IMR-90 (cell line): Measurements from ENCODE around the gene APOA4. TPM values are rescaled to one million over a fixed set of nuclear protein-coding genes. Genes with fewer than 3 reads are reported as not detected.

Experiments
- ATAC-seq: fragments of 200-7000 bp; cut with Tn5 transposase; 2 replicates; pipeline ENCODE4 v1.9.1; 2020; ENCODE audit warnings: low read depth, mild to moderate bottlenecking, moderate library complexity
- BruUV-seq: library from RNA; stranded (reverse); fragments of 400-500 nt; replicated peaks from 2 replicates; lab custom pipeline; 2021; lab: Mats Ljungman, UMichigan
- CTCF ChIA-PET: fragments of 300-600 bp; formaldehyde crosslinking; extraction: SDS; loops from one replicate; lab custom pipeline; 2021; ENCODE audit warnings: antibody characterized with exemption; lab: Yijun Ruan, JAX
- POLR2A ChIA-PET: fragments of 300-600 bp; sonication (Branson Sonifier 250); formaldehyde crosslinking; loops from one replicate; lab custom pipeline; 2022; ENCODE audit warnings: antibody characterized with exemption; ENCODE audit not compliant: unreplicated experiment; lab: Charles Lee
- DNase-seq: peaks from one replicate; pipeline ENCODE4 v3.0.0; 2013
- H2AFZ ChIP-seq: replicated peaks from 2 replicates; pipeline ENCODE3; 2013; ENCODE audit warnings: low read length, mild to moderate bottlenecking; ENCODE audit not compliant: poor library complexity
- H2AK5ac ChIP-seq: 2 replicates; pipeline ENCODE4 v1.6.1; 2013; ENCODE audit warnings: low read depth, low read length, inconsistent platforms
- H2AK9ac ChIP-seq: replicated peaks from 2 replicates; pipeline ENCODE3; 2013; ENCODE audit warnings: mild to moderate bottlenecking, low read depth, low read length, moderate library complexity; ENCODE audit not compliant: poor library complexity
- H2BK120ac ChIP-seq: 2 replicates; pipeline ENCODE4 v1.6.1; 2013; ENCODE audit warnings: low read depth, low read length, inconsistent platforms
- H2BK15ac ChIP-seq: 3 replicates; pipeline ENCODE4 v1.6.1; 2013; ENCODE audit warnings: low read depth, low read length, inconsistent platforms
- H2BK20ac ChIP-seq: 2 replicates; pipeline ENCODE4 v1.6.1; 2013; ENCODE audit warnings: low read depth, mild to moderate bottlenecking, inconsistent platforms, low read length, moderate library complexity
- H2BK5ac ChIP-seq: 2 replicates; pipeline ENCODE4 v1.6.1; 2013; ENCODE audit warnings: mild to moderate bottlenecking, low read depth, low read length, inconsistent platforms; ENCODE audit not compliant: poor library complexity, severe bottlenecking
- H3K14ac ChIP-seq: replicated peaks from 2 replicates; pipeline ENCODE4 v1.6.1; 2013; ENCODE audit warnings: low read depth, low read length, inconsistent platforms
- H3K18ac ChIP-seq: 2 replicates; pipeline ENCODE4 v1.6.1; 2013; ENCODE audit warnings: low read depth, low read length, control low read depth
- H3K23ac ChIP-seq: 2 replicates; pipeline ENCODE4 v1.6.1; 2013; ENCODE audit warnings: low read depth, low read length, inconsistent platforms
- H3K27ac ChIP-seq: 2 replicates; pipeline ENCODE4 v1.5.1; 2013; ENCODE audit warnings: mild to moderate bottlenecking, control low read depth, low read length; ENCODE audit not compliant: insufficient read depth
- H3K27me3 ChIP-seq: 2 replicates; pipeline ENCODE4 v1.6.1; 2013; ENCODE audit warnings: low read length; ENCODE audit not compliant: control insufficient read depth, insufficient read depth
- H3K36me3 ChIP-seq: 2 replicates; pipeline ENCODE4 v1.6.1; 2013; ENCODE audit warnings: low read length, mixed read lengths; ENCODE audit not compliant: control insufficient read depth, insufficient read depth
- H3K4ac ChIP-seq: 2 replicates; pipeline ENCODE4 v1.6.1; 2013; ENCODE audit warnings: low read depth, low read length, inconsistent platforms
- H3K4me1 ChIP-seq: 2 replicates; pipeline ENCODE4 v1.6.1; 2013; ENCODE audit warnings: low read length, mixed read lengths; ENCODE audit not compliant: control insufficient read depth, insufficient read depth
- H3K4me2 ChIP-seq: 2 replicates; pipeline ENCODE4 v1.6.1; 2013; ENCODE audit warnings: low read depth, mild to moderate bottlenecking, control low read depth, low read length, moderate library complexity
- H3K4me3 ChIP-seq: 2 replicates; pipeline ENCODE4 v1.5.1; 2013; ENCODE audit warnings: low read depth, mild to moderate bottlenecking, control low read depth, low read length, moderate library complexity; ENCODE audit not compliant: insufficient read depth
- H3K56ac ChIP-seq: 2 replicates; pipeline ENCODE4 v1.6.1; 2013; ENCODE audit warnings: low read length, inconsistent platforms; ENCODE audit not compliant: insufficient read depth; ENCODE audit errors: extremely low read depth
- H3K79me1 ChIP-seq, 2 experiments: 2 replicates each; pipeline ENCODE4 v1.6.1; 2013; ENCODE audit warnings: low read length in 2 of 2, inconsistent platforms in 1 of 2, low read depth in 1 of 2
- H3K9ac ChIP-seq: 2 replicates; pipeline ENCODE4 v1.6.1; 2013; ENCODE audit warnings: low read depth, low read length, control low read depth
- H3K9me1 ChIP-seq: 2 replicates; pipeline ENCODE4 v1.6.1; 2013; ENCODE audit warnings: low read length, inconsistent platforms; ENCODE audit not compliant: insufficient read depth
- H3K9me3 ChIP-seq: 2 replicates; pipeline ENCODE4 v1.6.1; 2013; ENCODE audit warnings: low read length; ENCODE audit not compliant: control insufficient read depth, insufficient read depth
- H4K20me1 ChIP-seq: 2 replicates; pipeline ENCODE4 v1.6.1; 2013; ENCODE audit warnings: low read length, inconsistent platforms; ENCODE audit not compliant: insufficient read depth
- H4K5ac ChIP-seq: 2 replicates; pipeline ENCODE4 v1.6.1; 2013; ENCODE audit warnings: mild to moderate bottlenecking, low read depth, low read length, control low read depth
- H4K8ac ChIP-seq, 2 experiments: 2 replicates each; pipeline ENCODE4 v1.6.1; 2013; ENCODE audit warnings: low read depth in 2 of 2, low read length in 2 of 2, control low read depth in 1 of 2, inconsistent platforms in 1 of 2
- H4K91ac ChIP-seq: 2 replicates; pipeline ENCODE4 v1.6.1; 2013; ENCODE audit warnings: low read depth, low read length, inconsistent platforms; ENCODE audit not compliant: insufficient read depth
- BHLHE40 ChIP-seq: fragments of 150-350 bp; IDR thresholded peaks from 2 replicates; pipeline ENCODE4 v1.6.1; 2016; ENCODE audit warnings: mild to moderate bottlenecking, low read depth, low read length
- CEBPB ChIP-seq: IDR thresholded peaks from 2 replicates; pipeline ENCODE4 v1.6.1; 2012; ENCODE audit warnings: low read depth, low read length, improper control_type of control experiment
- CHD1 ChIP-seq: IDR thresholded peaks from 2 replicates; pipeline ENCODE4 v1.6.1; 2012; ENCODE audit warnings: low read depth, low read length, improper control_type of control experiment
- CTCF ChIP-seq: conservative IDR thresholded peaks from 2 replicates; pipeline ENCODE4 v1.5.1; 2012; ENCODE audit warnings: mild to moderate bottlenecking, low read depth, low read length, improper control_type of control experiment
- FOS ChIP-seq: fragments of 150-350 bp; IDR thresholded peaks from 2 replicates; pipeline ENCODE4 v1.6.1; 2016; ENCODE audit warnings: low read depth, low read length
- MAFK ChIP-seq: IDR thresholded peaks from 2 replicates; pipeline ENCODE4 v1.6.1; 2012; ENCODE audit warnings: low read depth, low read length, improper control_type of control experiment
- MAZ ChIP-seq: IDR thresholded peaks from 2 replicates; pipeline ENCODE4 v1.6.1; 2012; ENCODE audit warnings: low read depth, mild to moderate bottlenecking, low read length, improper control_type of control experiment, moderate library complexity, borderline replicate concordance
- MXI1 ChIP-seq: IDR thresholded peaks from 2 replicates; pipeline ENCODE4 v1.6.1; 2012; ENCODE audit warnings: low read depth, mild to moderate bottlenecking, low read length, moderate library complexity, borderline replicate concordance
- NFE2L2 ChIP-seq: fragments of 150-350 bp; IDR thresholded peaks from 2 replicates; pipeline ENCODE4 v1.6.1; 2016; ENCODE audit warnings: low read depth, mild to moderate bottlenecking, low read length
- POLR2A ChIP-seq: IDR thresholded peaks from 2 replicates; pipeline ENCODE4 v1.6.1; 2012; ENCODE audit warnings: mild to moderate bottlenecking, low read depth, low read length
- RAD21 ChIP-seq: IDR thresholded peaks from 2 replicates; pipeline ENCODE4 v1.6.1; 2012; ENCODE audit warnings: low read length, improper control_type of control experiment
- RCOR1 ChIP-seq: IDR thresholded peaks from 2 replicates; pipeline ENCODE4 v1.6.1; 2012; ENCODE audit warnings: mild to moderate bottlenecking, low read length, improper control_type of control experiment; ENCODE audit not compliant: insufficient replicate concordance
- RFX5 ChIP-seq: IDR thresholded peaks from 2 replicates; pipeline ENCODE4 v1.8.0; 2012; ENCODE audit warnings: low read depth, mild to moderate bottlenecking, low read length, moderate library complexity
- SMC3 ChIP-seq: fragments of 150-350 bp; IDR thresholded peaks from 2 replicates; pipeline ENCODE4 v1.6.1; 2016; ENCODE audit warnings: low read depth, mild to moderate bottlenecking, antibody characterized with exemption, low read length, moderate library complexity
- USF2 ChIP-seq: fragments of 150-350 bp; IDR thresholded peaks from 2 replicates; pipeline ENCODE4 v1.6.1; 2017; ENCODE audit warnings: mild to moderate bottlenecking, antibody characterized with exemption, low read length, low read depth
- WGBS, 2 experiments: methylation state at CpG; one replicate each; pipeline versions ENCODE4 v1.1.5 to v1.1.7; 2013; ENCODE audit warnings: missing lambda C conversion rate in 2 of 2; ENCODE audit not compliant: insufficient read length in 1 of 2; ENCODE audit errors: extremely low coverage in 2 of 2; 5-methylcytosine and 5-hydroxymethylcytosine counted together
- dilution Hi-C: fragments of 300-500 bp; cut with HindIII; formaldehyde crosslinking; loops from one replicate; pipeline ENCODE4 v1.14.3; 2018; ENCODE audit warnings: low sequenced_read_pairs; ENCODE audit not compliant: unreplicated experiment
- in situ Hi-C: fragments of 300-500 bp; cut with MboI; formaldehyde crosslinking; loops from 3 replicates; pipeline ENCODE4 v1.14.3; 2019; ENCODE audit warnings: low sequenced_read_pairs, inconsistent platforms, mixed read lengths
- intact Hi-C: fragments of 100-400 bp; cut with micrococcal nuclease; formaldehyde crosslinking; loops from 2 replicates; pipeline ENCODE4 v1.10.0; 2022
- polyA plus RNA-seq, 3 experiments: library from polyadenylated mRNA; depleted of rRNA; stranded (reverse); fragments of >200 nt; gene quantifications; 2 replicates each; pipeline ENCODE4 v1.2.3, GENCODE V29; 2012; ENCODE audit warnings: low replicate concordance in 1 of 3
- total RNA-seq: library from RNA; depleted of rRNA; stranded (reverse); fragments of >200 nt; gene quantifications from 2 replicates; pipeline ENCODE4 v1.2.3, GENCODE V29; 2012
- TF ChIP-seq, protein P1 (sequence below): fragments of 150-350 bp; IDR thresholded peaks from 2 replicates; pipeline ENCODE4 v1.6.1; 2016; ENCODE audit warnings: low read depth, mild to moderate bottlenecking, low read length, moderate library complexity, borderline replicate concordance

The APOA4 gene
- total and polyA plus RNA-seq, 2 of the 4 experiments (the other 2 are of a cell fraction), result not detected

DNA sequence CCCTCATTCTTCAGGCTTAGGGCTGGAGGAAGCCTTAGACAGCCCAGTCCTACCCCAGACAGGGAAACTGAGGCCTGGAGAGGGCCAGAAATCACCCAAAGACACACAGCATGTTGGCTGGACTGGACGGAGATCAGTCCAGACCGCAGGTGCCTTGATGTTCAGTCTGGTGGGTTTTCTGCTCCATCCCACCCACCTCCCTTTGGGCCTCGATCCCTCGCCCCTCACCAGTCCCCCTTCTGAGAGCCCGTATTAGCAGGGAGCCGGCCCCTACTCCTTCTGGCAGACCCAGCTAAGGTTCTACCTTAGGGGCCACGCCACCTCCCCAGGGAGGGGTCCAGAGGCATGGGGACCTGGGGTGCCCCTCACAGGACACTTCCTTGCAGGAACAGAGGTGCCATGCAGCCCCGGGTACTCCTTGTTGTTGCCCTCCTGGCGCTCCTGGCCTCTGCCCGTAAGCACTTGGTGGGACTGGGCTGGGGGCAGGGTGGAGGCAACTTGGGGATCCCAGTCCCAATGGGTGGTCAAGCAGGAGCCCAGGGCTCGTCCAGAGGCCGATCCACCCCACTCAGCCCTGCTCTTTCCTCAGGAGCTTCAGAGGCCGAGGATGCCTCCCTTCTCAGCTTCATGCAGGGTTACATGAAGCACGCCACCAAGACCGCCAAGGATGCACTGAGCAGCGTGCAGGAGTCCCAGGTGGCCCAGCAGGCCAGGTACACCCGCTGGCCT, 7.2 kb upstream of the APOA4 start:
- dilution Hi-C loops, result no loop called here
- intact Hi-C loops, result no loop called here
- Histone ChIP-seq H2AK5ac (no peak overlapping the region), H3K56ac (no peak overlapping the region), H2BK15ac (no peak overlapping the region), H4K8ac (no peak overlapping the region), H3K4me1 (peaks cover 6% of the 10 kb centered on the region; the same call in 1 of the 2 replicates), H3K4me2 (no peak overlapping the region), H3K4me3 (no peak overlapping the region), H3K14ac (no peak overlapping the region), H4K20me1 (no peaks in the 10 kb centered on the region), H3K9ac (no peak overlapping the region), H2BK5ac (no peak overlapping the region), H3K9me1 (no peaks in the 10 kb centered on the region; the same call in 1 of the 2 replicates), H2BK20ac (no peak overlapping the region), H3K18ac (no peak overlapping the region), H3K27ac (no peak overlapping the region), H2AFZ (no peak overlapping the region), H3K36me3 (no peaks in the 10 kb centered on the region), H4K5ac (no peak overlapping the region), H3K4ac (no peak overlapping the region), H3K23ac (no peak overlapping the region), H3K27me3 (peaks cover 8% of the 10 kb centered on the region; the same call in 1 of the 2 replicates), H3K9me3 (no peaks in the 10 kb centered on the region), H3K79me1 (no peaks in the 10 kb centered on the region), H4K91ac (no peak overlapping the region), H2BK120ac (no peak overlapping the region), H2AK9ac (no peak overlapping the region)
- no CpG with 5 or more reads among the region's 17 CpGs for WGBS, 2 experiments
- ChIA-PET CTCF (no interaction called here), POLR2A (interaction anchor here (0.6 kb wide), 1 partner anchor 115 kb away, joined by 4 read pairs; no protein-coding TSS in a partner anchor)
- in situ Hi-C loops, result no loop called here
- no TSS peak for BruUV-seq
- TF ChIP-seq FOS (no peak), RCOR1 (no peak), RAD21 (no peak), MXI1 (no peak), MAFK (no peak), RFX5 (no peak), CHD1 (no peak), BHLHE40 (no peak), CEBPB (no peak), USF2 (no peak), POLR2A (no peak), MAZ (no peak), SMC3 (no peak), CTCF (no peak), NFE2L2 (no peak)
- TF ChIP-seq, protein P1, sequence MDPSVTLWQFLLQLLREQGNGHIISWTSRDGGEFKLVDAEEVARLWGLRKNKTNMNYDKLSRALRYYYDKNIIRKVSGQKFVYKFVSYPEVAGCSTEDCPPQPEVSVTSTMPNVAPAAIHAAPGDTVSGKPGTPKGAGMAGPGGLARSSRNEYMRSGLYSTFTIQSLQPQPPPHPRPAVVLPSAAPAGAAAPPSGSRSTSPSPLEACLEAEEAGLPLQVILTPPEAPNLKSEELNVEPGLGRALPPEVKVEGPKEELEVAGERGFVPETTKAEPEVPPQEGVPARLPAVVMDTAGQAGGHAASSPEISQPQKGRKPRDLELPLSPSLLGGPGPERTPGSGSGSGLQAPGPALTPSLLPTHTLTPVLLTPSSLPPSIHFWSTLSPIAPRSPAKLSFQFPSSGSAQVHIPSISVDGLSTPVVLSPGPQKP, result no peak
- DNase-seq, result no peak
- ATAC-seq, result no peak
